SK-N-SH (cell line): Measurements from ENCODE around the gene SNED1.

ENCODE experiments used
- CTCF ChIP-seq: fragments of 200-600 bp; sonication (generic); IDR thresholded peaks from 2 replicates; pipeline ENCODE4 v1.6.1; 2017; ENCODE audit warnings: antibody characterized with exemption, mild to moderate bottlenecking, moderate library complexity
- GABPA ChIP-seq: IDR thresholded peaks from 2 replicates; pipeline ENCODE4 v1.4.0; 2012; ENCODE audit warnings: low read depth, mild to moderate bottlenecking
- SIN3A ChIP-seq: IDR thresholded peaks from 2 replicates; pipeline ENCODE4 v1.6.1; 2012; ENCODE audit warnings: low read depth, mild to moderate bottlenecking, low read length, moderate library complexity, borderline replicate concordance
- TAF1 ChIP-seq: IDR thresholded peaks from 2 replicates; pipeline ENCODE4 v1.6.1; 2012; ENCODE audit warnings: low read depth, mild to moderate bottlenecking, low read length, moderate library complexity, borderline replicate concordance

DNA sequence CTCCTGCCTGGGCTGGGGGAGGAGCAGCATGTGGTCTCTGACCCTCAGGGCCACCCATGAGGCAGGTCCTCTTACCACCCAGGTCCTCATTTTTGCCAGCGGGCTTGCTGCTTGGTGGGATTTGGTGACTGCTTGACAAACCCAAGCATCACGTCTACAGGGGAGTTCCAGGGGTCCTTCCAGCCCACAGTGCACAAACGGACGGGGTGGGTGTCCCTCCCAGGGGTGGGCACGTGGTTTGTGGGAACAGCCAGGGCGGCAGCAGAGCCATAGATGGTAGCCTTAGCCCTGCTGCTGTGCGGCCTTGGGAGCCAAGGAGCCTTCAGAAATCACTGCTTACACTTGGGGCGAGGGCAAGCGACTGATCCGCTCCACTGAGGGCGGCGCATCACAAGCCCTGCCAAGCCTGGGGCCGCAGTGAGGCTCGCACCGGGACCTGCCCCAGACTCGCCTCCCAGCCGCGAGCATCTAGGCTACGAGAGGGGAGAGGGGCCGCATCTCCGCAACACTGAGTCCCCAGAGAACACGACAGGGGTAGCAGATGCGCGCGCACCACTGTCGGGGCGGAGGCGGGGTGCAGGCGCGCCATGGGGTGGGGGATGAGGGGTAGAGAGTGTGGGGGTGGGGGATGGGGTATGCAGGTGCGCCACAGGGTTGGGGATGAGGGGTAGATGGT, 36.9 kb downstream of the SNED1 start:
- TF ChIP-seq CTCF = no peak
- TF ChIP-seq SIN3A = no peak
- TF ChIP-seq TAF1 = no peak
- TF ChIP-seq GABPA = no peak
